Mesendoderm (in vitro differentiated cells): ENCODE results near the gene CAMK4.

Source experiments
- DNase-seq: peaks from one replicate; pipeline ENCODE4 v3.0.0; 2013
- H2AK5ac ChIP-seq: 2 replicates; pipeline ENCODE4 v1.6.1; 2013; ENCODE audit warnings: low read length, inconsistent platforms
- H2BK120ac ChIP-seq: 2 replicates; pipeline ENCODE4 v1.6.1; 2013; ENCODE audit warnings: low read depth, mild to moderate bottlenecking, low read length, moderate library complexity, mixed read lengths
- H2BK15ac ChIP-seq: replicated peaks from 2 replicates; pipeline ENCODE4 v1.6.1; 2013; ENCODE audit warnings: low read depth, mild to moderate bottlenecking, moderate library complexity
- H2BK5ac ChIP-seq: 2 replicates; pipeline ENCODE4 v1.6.1; 2013; ENCODE audit warnings: low read length, inconsistent platforms
- H3K18ac ChIP-seq: 2 replicates; pipeline ENCODE4 v1.6.1; 2013; ENCODE audit warnings: mild to moderate bottlenecking, low read length, mixed read lengths
- H3K23ac ChIP-seq: one replicate; pipeline ENCODE4 v1.6.1; 2013; ENCODE audit warnings: low read length
- H3K27ac ChIP-seq: 2 replicates; pipeline ENCODE4 v1.5.1; 2013; ENCODE audit warnings: low read depth, mild to moderate bottlenecking, inconsistent platforms, low read length, moderate library complexity
- H3K27me3 ChIP-seq: 2 replicates; pipeline ENCODE4 v1.6.1; 2013; ENCODE audit warnings: low read length, control low read depth, mild to moderate bottlenecking, inconsistent platforms; ENCODE audit not compliant: insufficient read depth, poor library complexity
- H3K36me3 ChIP-seq: 2 replicates; pipeline ENCODE4 v1.6.1; 2013; ENCODE audit warnings: low read length, inconsistent platforms; ENCODE audit not compliant: control insufficient read depth, insufficient read depth
- H3K4ac ChIP-seq: one replicate; pipeline ENCODE4 v1.6.1; 2013; ENCODE audit warnings: low read depth, mild to moderate bottlenecking, low read length, moderate library complexity
- H3K4me1 ChIP-seq: 2 replicates; pipeline ENCODE4 v1.6.1; 2013; ENCODE audit warnings: low read depth, low read length, inconsistent platforms; ENCODE audit not compliant: control insufficient read depth
- H3K4me2 ChIP-seq: 2 replicates; pipeline ENCODE4 v1.6.1; 2013; ENCODE audit warnings: low read length
- H3K4me3 ChIP-seq: 2 replicates; pipeline ENCODE4 v1.5.1; 2013; ENCODE audit warnings: mild to moderate bottlenecking, low read length
- H3K56ac ChIP-seq: one replicate; pipeline ENCODE4 v1.6.1; 2013; ENCODE audit warnings: low read length
- H3K79me1 ChIP-seq: 2 replicates; pipeline ENCODE4 v1.6.1; 2013; ENCODE audit warnings: low read length, inconsistent platforms
- H3K79me2 ChIP-seq: 2 replicates; pipeline ENCODE4 v1.6.1; 2013; ENCODE audit warnings: mild to moderate bottlenecking, low read length; ENCODE audit not compliant: control insufficient read depth, insufficient read depth
- H3K9ac ChIP-seq: 2 replicates; pipeline ENCODE4 v1.6.1; 2013; ENCODE audit warnings: low read length, inconsistent platforms
- H4K5ac ChIP-seq: one replicate; pipeline ENCODE4 v1.6.1; 2013; ENCODE audit warnings: low read length
- H4K8ac ChIP-seq: one replicate; pipeline ENCODE4 v1.6.1; 2013; ENCODE audit warnings: low read depth, mild to moderate bottlenecking, control low read depth, low read length, moderate library complexity
- WGBS: extraction: QIAGEN DNeasy Blood & Tissue Kit; methylation state at CpG from one replicate; pipeline ENCODE4 v1.1.7; 2013; ENCODE audit warnings: low lambda C conversion rate, missing lambda C conversion rate; ENCODE audit not compliant: insufficient coverage; ENCODE audit errors: extremely low coverage; 5-methylcytosine and 5-hydroxymethylcytosine counted together

Gene CAMK4

DNA sequence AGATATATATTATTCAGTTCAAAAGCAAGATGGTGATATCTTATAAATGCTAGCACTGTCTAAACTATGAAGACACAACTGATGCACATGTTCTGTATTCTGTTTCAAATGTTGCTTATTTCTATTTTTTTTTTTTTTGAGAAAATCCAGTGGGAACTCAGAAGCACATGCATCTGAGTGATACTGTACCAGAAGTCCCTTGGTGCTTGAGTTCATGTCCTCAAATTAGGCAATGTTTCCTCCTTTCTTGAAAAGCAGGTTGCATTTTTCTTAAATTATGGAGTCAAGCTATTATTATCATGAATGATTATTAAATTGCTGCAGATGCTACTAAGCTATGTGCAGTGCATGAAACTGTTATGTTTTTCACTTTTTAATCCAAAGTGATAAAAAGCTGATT, 70.4 kb downstream of the CAMK4 start:
- Histone ChIP-seq H3K27ac (no peak overlapping the region), H2BK5ac (no peak overlapping the region), H3K23ac (no peak overlapping the region), H3K9ac (no peak overlapping the region), H3K4ac (no peak overlapping the region), H3K36me3 (no peaks in the 10 kb centered on the region), H3K18ac (no peak overlapping the region), H3K56ac (no peak overlapping the region), H3K4me2 (no peak overlapping the region), H3K4me1 (no peaks in the 10 kb centered on the region), H2BK120ac (no peak overlapping the region), H4K5ac (no peak overlapping the region), H2BK15ac (no peak overlapping the region), H3K79me2 (no peaks in the 10 kb centered on the region), H4K8ac (no peak overlapping the region), H3K27me3 (no peaks in the 10 kb centered on the region), H2AK5ac (no peak overlapping the region), H3K4me3 (no peak overlapping the region), H3K79me1 (no peaks in the 10 kb centered on the region)
- DNase-seq = no peak

DNA sequence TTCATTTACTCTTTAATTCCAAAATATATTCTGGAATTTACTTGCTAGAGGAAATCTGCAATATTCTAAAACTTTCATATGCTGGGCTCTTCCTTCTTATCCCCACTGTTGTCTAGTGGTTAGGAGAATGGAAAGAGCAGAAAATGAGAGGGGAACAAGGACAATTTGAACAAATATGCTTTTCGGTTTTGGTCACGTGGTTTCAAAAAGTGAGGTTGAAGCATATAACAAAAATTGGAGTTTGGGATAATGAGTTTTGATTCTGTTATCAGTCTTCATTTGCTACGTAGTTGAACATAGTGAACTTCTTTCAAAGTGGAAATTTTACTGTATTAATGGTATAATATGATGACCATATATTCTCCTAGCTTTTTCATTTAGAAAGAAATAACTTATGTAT, 71.5 kb downstream of the CAMK4 start:
- no peaks in the 10 kb centered on the region for H3K36me3 ChIP-seq
- H3K4me3 ChIP-seq = no peak overlapping the region
- no peak overlapping the region for H4K5ac ChIP-seq
- H3K4ac ChIP-seq = no peak overlapping the region
- no peak overlapping the region for H2BK15ac ChIP-seq
- H2BK120ac ChIP-seq = no peak overlapping the region
- H3K23ac ChIP-seq = no peak overlapping the region
- H3K9ac ChIP-seq = no peak overlapping the region
- no peak overlapping the region for H3K18ac ChIP-seq
- no peak overlapping the region for H4K8ac ChIP-seq
- WGBS = no CpG with 5 or more reads among the region's 3 CpGs
- no peak for DNase-seq
- no peaks in the 10 kb centered on the region for H3K27me3 ChIP-seq
- no peaks in the 10 kb centered on the region for H3K79me1 ChIP-seq
- H3K79me2 ChIP-seq = no peaks in the 10 kb centered on the region
- no peaks in the 10 kb centered on the region for H3K4me1 ChIP-seq
- H3K27ac ChIP-seq = no peak overlapping the region
- no peak overlapping the region for H3K56ac ChIP-seq
- no peak overlapping the region for H2BK5ac ChIP-seq
- H2AK5ac ChIP-seq = no peak overlapping the region
- H3K4me2 ChIP-seq = no peak overlapping the region

DNA sequence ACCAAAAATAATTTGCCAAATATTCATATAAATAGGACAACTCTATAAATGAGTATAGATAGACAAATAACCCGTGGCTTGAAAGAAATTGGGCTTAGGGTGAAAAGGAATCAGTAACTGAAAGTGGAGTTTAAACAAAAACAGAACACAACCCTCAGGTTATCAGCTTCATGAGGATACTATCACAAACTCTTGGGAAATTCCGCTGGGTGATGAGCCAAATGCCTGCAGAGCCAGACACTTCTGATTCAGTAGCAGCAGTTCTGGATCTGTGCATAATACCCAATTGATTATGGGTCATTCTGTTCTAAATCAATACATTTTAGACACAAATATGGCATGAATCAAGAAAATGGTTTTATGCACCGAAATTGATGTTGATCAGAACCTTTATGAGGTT, 72.4 kb downstream of the CAMK4 start:
- H3K4ac ChIP-seq = no peak overlapping the region
- no peak overlapping the region for H3K4me2 ChIP-seq
- H4K5ac ChIP-seq = no peak overlapping the region
- H3K79me2 ChIP-seq = no peaks in the 10 kb centered on the region
- H3K4me3 ChIP-seq = no peak overlapping the region
- no CpG with 5 or more reads among the region's 3 CpGs for WGBS
- H3K36me3 ChIP-seq = no peaks in the 10 kb centered on the region
- H3K79me1 ChIP-seq = no peaks in the 10 kb centered on the region
- no peak overlapping the region for H2BK15ac ChIP-seq
- H4K8ac ChIP-seq = no peak overlapping the region
- H2BK120ac ChIP-seq = no peak overlapping the region
- no peak overlapping the region for H3K18ac ChIP-seq
- DNase-seq = no peak
- no peak overlapping the region for H3K27ac ChIP-seq
- no peaks in the 10 kb centered on the region for H3K27me3 ChIP-seq
- H2AK5ac ChIP-seq = no peak overlapping the region
- H3K9ac ChIP-seq = no peak overlapping the region
- H3K4me1 ChIP-seq = no peaks in the 10 kb centered on the region
- H3K56ac ChIP-seq = no peak overlapping the region
- no peak overlapping the region for H2BK5ac ChIP-seq
- no peak overlapping the region for H3K23ac ChIP-seq

DNA sequence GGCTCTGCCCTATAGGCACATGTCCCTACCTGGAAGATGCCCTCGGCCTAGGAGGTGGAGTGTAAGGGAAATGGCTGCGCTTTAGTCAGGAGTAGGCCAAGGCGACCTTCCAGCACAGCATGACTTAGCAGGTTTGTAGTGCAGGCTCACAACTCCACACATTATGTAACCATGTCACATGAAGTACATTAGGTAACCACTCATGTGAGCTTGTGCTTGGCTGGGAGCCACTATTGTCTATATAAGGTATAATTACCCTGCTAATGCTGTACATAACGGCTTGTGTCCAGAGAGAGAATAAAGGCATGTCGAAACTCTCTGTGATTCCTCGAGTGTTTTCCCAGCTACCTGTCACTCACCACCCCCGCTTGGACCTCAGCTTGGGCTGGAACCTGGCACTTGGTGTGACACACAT, 74.9 kb downstream of the CAMK4 start:
- no peak overlapping the region for H3K4me2 ChIP-seq
- H3K36me3 ChIP-seq = no peaks in the 10 kb centered on the region
- H3K27ac ChIP-seq = no peak overlapping the region
- no peaks in the 10 kb centered on the region for H3K27me3 ChIP-seq
- no peaks in the 10 kb centered on the region for H3K4me1 ChIP-seq
- DNase-seq = peak; percentile 13
- H4K8ac ChIP-seq = no peak overlapping the region
- H4K5ac ChIP-seq = no peak overlapping the region
- no peak overlapping the region for H2BK5ac ChIP-seq
- H2AK5ac ChIP-seq = no peak overlapping the region
- H2BK15ac ChIP-seq = no peak overlapping the region
- H3K79me2 ChIP-seq = no peaks in the 10 kb centered on the region
- H3K18ac ChIP-seq = no peak overlapping the region
- no peak overlapping the region for H3K4ac ChIP-seq
- H3K56ac ChIP-seq = no peak overlapping the region
- no CpG with 5 or more reads among the region's 7 CpGs for WGBS
- H2BK120ac ChIP-seq = no peak overlapping the region
- H3K79me1 ChIP-seq = no peaks in the 10 kb centered on the region
- H3K9ac ChIP-seq = no peak overlapping the region
- H3K4me3 ChIP-seq = no peak overlapping the region
- H3K23ac ChIP-seq = no peak overlapping the region

DNA sequence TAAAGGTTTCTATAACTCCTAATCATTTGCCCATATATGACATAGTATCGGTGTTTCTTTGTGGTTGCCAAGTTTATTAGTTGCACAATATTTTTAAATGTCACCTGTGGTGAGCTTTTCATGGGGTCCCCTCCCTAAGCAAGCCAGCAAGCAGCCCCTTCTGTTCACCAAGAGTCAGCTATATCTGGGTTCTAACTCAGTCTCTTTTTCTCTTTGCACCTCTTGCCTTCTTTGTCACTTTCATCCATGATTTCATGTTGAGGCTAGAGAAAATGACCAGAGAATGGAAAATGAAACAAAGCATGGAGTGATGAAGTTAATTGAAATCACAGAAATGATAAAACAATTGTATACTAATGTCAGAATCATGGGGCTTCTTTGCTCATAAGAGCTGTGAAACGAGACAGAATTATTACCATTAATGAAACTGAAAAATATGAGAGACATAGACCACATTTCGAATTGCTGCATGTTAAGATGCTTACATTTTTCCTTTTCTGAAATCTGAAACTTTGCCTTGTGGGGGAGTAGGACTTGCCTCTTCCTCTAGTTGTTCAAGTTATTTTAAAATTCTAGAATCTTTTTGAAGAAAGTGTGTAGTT, 75.7 kb downstream of the CAMK4 start:
- Histone ChIP-seq H4K8ac (no peak overlapping the region), H3K79me2 (no peaks in the 10 kb centered on the region), H2AK5ac (no peak overlapping the region), H3K4me3 (no peak overlapping the region), H3K9ac (no peak overlapping the region), H4K5ac (no peak overlapping the region), H3K27me3 (no peaks in the 10 kb centered on the region), H2BK120ac (no peak overlapping the region), H3K23ac (no peak overlapping the region), H3K56ac (no peak overlapping the region), H3K4me1 (no peaks in the 10 kb centered on the region), H3K18ac (no peak overlapping the region), H3K4me2 (no peak overlapping the region), H3K4ac (no peak overlapping the region), H3K79me1 (no peaks in the 10 kb centered on the region), H3K27ac (no peak overlapping the region), H3K36me3 (no peaks in the 10 kb centered on the region), H2BK15ac (no peak overlapping the region), H2BK5ac (no peak overlapping the region)
- WGBS = no CpG with 5 or more reads among the region's 3 CpGs
- DNase-seq = no peak

DNA sequence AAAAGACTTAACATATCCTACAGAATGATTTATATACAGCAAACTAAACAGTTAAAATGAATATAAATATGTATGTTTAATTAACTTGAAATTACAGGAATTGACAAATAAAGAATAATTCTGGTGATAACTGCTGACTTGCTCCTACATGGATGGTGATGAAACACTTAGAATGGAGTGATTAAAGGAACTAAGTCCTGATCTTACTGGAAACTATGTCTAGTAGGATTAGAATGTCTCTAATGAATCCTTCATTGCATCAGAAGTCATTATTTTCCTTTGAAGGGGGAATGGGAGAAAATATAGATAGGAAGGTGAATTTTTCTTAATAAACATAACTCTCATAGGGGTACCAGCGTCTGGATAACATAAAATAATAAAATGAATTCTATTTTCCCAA, 77.1 kb downstream of the CAMK4 start:
- Histone ChIP-seq H3K23ac (no peak overlapping the region), H2BK15ac (no peak overlapping the region), H3K56ac (no peak overlapping the region), H3K4me1 (no peaks in the 10 kb centered on the region), H3K27me3 (no peaks in the 10 kb centered on the region), H2BK5ac (no peak overlapping the region), H3K36me3 (no peaks in the 10 kb centered on the region), H3K79me1 (no peaks in the 10 kb centered on the region), H4K8ac (no peak overlapping the region), H3K4ac (no peak overlapping the region), H4K5ac (no peak overlapping the region), H2BK120ac (no peak overlapping the region), H3K79me2 (no peaks in the 10 kb centered on the region), H3K9ac (no peak overlapping the region), H3K18ac (no peak overlapping the region), H3K27ac (no peak overlapping the region), H3K4me2 (no peak overlapping the region), H3K4me3 (no peak overlapping the region), H2AK5ac (no peak overlapping the region)
- WGBS = no CpG with 5 or more reads among the region's 1 CpG
- no peak for DNase-seq
